Caco-2 (cell line): ENCODE measurements around the gene EMILIN1. TPM values are rescaled to one million over a fixed set of nuclear protein-coding genes. Genes with fewer than 3 reads are reported as not detected.

Experiments
- BruUV-seq: library from RNA; stranded (reverse); fragments of 400-500 nt; replicated peaks from 2 replicates; lab custom pipeline; 2021; lab: Mats Ljungman, UMichigan
- CTCF ChIA-PET: fragments of 300-600 bp; sonication (Branson Sonifier 250); formaldehyde crosslinking; loops from one replicate; lab custom pipeline; 2022; ENCODE audit warnings: antibody characterized with exemption; lab: Charles Lee
- POLR2A ChIA-PET: fragments of 300-600 bp; sonication (Branson Sonifier 250); formaldehyde crosslinking; loops from one replicate; lab custom pipeline; 2022; ENCODE audit warnings: antibody characterized with exemption; lab: Charles Lee
- DNase-seq, 2 experiments: peaks; one replicate each; pipeline versions ENCODE4 v3.0.0 to v3.0.0-alpha.2; 2020 to 2022
- H3K27me3 ChIP-seq: replicated peaks from 2 replicates; pipeline ENCODE4 v1.6.0; 2011; ENCODE audit warnings: low read length; ENCODE audit not compliant: control insufficient read depth, insufficient read depth
- H3K36me3 ChIP-seq: 2 replicates; pipeline ENCODE4 v1.5.1; 2011; ENCODE audit warnings: low read length; ENCODE audit not compliant: control insufficient read depth, insufficient read depth
- H3K4me1 ChIP-seq: fragments of 250-450 bp; sonication (Bioruptor Pico); 2 replicates; pipeline ENCODE4 v1.5.1; 2020; ENCODE audit warnings: mild to moderate bottlenecking
- H3K4me3 ChIP-seq: 2 replicates; pipeline ENCODE4 v1.5.1; 2011; ENCODE audit warnings: low read depth, mild to moderate bottlenecking, control low read depth, low read length
- H3K9me3 ChIP-seq: fragments of 250-450 bp; sonication (Bioruptor Pico); 2 replicates; pipeline ENCODE4 v1.5.1; 2020; ENCODE audit warnings: mild to moderate bottlenecking, moderate library complexity
- H3K27ac Mint-ChIP-seq: one replicate; pipeline ENCODE4 v1.8.0; 2022; ENCODE audit warnings: mixed read lengths; ENCODE audit not compliant: unreplicated experiment
- H3K27me3 Mint-ChIP-seq: one replicate; pipeline ENCODE4 v1.8.0; 2022; ENCODE audit warnings: mixed read lengths; ENCODE audit not compliant: insufficient read depth, unreplicated experiment
- H3K36me3 Mint-ChIP-seq: one replicate; pipeline ENCODE4 v1.8.0; 2022; ENCODE audit warnings: mild to moderate bottlenecking, mixed read lengths; ENCODE audit not compliant: insufficient read depth, unreplicated experiment
- H3K4me1 Mint-ChIP-seq: one replicate; pipeline ENCODE4 v1.8.0; 2022; ENCODE audit warnings: low read depth, mixed read lengths; ENCODE audit not compliant: unreplicated experiment
- H3K4me3 Mint-ChIP-seq: one replicate; pipeline ENCODE4 v1.8.0; 2022; ENCODE audit warnings: mild to moderate bottlenecking, moderate library complexity, mixed read lengths; ENCODE audit not compliant: unreplicated experiment
- H3K9me3 Mint-ChIP-seq: one replicate; pipeline ENCODE4 v1.8.0; 2022; ENCODE audit warnings: mixed read lengths; ENCODE audit not compliant: unreplicated experiment
- CTCF ChIP-seq, 2 experiments: fragments of 200-600 bp in 1 of 2; IDR thresholded peaks; 1 replicate in 1 of 2; 2 replicates in 1 of 2; pipeline versions ENCODE4 v1.5.1 to v1.8.0; 2011 to 2022; ENCODE audit warnings: antibody characterized with exemption in 1 of 2, control low read depth in 1 of 2, inconsistent platforms in 1 of 2, low read depth in 1 of 2, low read length in 1 of 2, mild to moderate bottlenecking in 1 of 2, moderate library complexity in 1 of 2; ENCODE audit not compliant: insufficient read depth in 1 of 2, severe bottlenecking in 1 of 2, unreplicated experiment in 1 of 2
- intact Hi-C: fragments of 100-400 bp; cut with micrococcal nuclease; formaldehyde crosslinking; loops from one replicate; pipeline ENCODE4 v1.10.0; 2022; ENCODE audit not compliant: unreplicated experiment
- total RNA-seq: library from RNA; stranded (reverse); gene quantifications from 2 replicates; pipeline ENCODE4 v1.2.3, GENCODE V29; 2022

EMILIN1 gene
- total RNA-seq, 1 experiment from 2014 or later = 0.43 TPM

DNA sequence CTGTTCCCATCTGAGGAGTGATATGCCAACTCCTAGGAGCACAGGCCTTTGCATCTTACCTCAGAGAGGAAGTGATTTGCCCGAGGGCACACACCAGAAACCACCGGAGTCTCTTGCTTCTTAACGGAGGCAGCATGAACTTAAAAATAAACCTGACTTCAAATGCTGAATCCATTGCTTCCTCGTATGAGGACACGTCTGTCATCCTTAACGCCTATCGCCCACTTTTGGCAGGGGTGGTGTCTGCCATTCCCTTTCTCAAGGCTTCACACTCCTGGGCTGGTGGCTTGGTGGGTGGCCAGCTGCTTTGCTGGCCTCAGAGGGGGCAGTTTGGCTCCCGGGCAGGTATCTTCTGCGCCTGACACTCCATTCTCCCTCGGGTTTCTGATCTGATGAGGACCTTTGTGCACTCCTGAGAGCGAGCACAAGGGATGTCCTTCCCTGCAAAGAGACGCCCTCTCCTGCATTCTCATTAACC, 57.1 kb downstream of the EMILIN1 start:
- Mint-ChIP-seq H3K9me3 (no peaks in the 10 kb centered on the region), H3K27me3 (no peaks in the 10 kb centered on the region), H3K4me1 (peaks cover 6% of the 10 kb centered on the region), H3K27ac (peak overlapping the region; percentile 93), H3K4me3 (peak overlapping the region; percentile 86), H3K36me3 (peaks cover 35% of the 10 kb centered on the region)
- intact Hi-C loops = loop anchor here (2.0 kb wide), 1 partner anchor 37 kb away; no protein-coding TSS in a partner anchor
- DNase-seq = no peak
- no peak overlapping the region for H3K4me3 ChIP-seq
- BruUV-seq = no TSS peak
- POLR2A ChIA-PET = interaction anchor here (0.7 kb wide), 1 partner anchor 40 kb away, joined by 4 read pairs; no protein-coding TSS in a partner anchor
- no peaks in the 10 kb centered on the region for H3K27me3 ChIP-seq
- TF ChIP-seq CTCF (IDR thresholded peaks at IDR 0.05; ENCODE audit: insufficient read depth in 1 of 2, low read depth in 1 of 2, low read length in 1 of 2, severe bottlenecking in 1 of 2, unreplicated experiment in 1 of 2) = no peak
- H3K36me3 ChIP-seq = no peaks in the 10 kb centered on the region; the same call in 1 of the 2 replicates
- peaks cover 5% of the 10 kb centered on the region; the same call in 1 of the 2 replicates for H3K4me1 ChIP-seq
- H3K9me3 ChIP-seq = no peaks in the 10 kb centered on the region
- CTCF ChIA-PET = interaction anchor here (0.7 to 1.4 kb wide), 2 partner anchors 52 to 157 kb away, joined by 3 to 4 read pairs; no protein-coding TSS in a partner anchor

Other genes starting within 250 kb of the EMILIN1 start
- 0.74 and 2.4 TPM in 2 replicates for gene DPYSL5, start 230.5 kb upstream of the EMILIN1 start, total RNA-seq
- gene MAPRE3, start 108.0 kb upstream of the EMILIN1 start, total RNA-seq = 4.9 and 5.7 TPM in 2 replicates
- 85.0 and 85.4 TPM in 2 replicates for gene TMEM214, start 45.6 kb upstream of the EMILIN1 start, total RNA-seq
- gene AGBL5, start 26.9 kb upstream of the EMILIN1 start, total RNA-seq = 31.4 and 34.1 TPM in 2 replicates
- gene OST4, start 7.0 kb upstream of the EMILIN1 start, total RNA-seq = 237 and 249 TPM in 2 replicates
- 7.9 and 9.3 TPM in 2 replicates for gene KHK, start 8.2 kb downstream of the EMILIN1 start, total RNA-seq
- gene CGREF1, start 40.5 kb downstream of the EMILIN1 start, total RNA-seq = 4.4 and 5.0 TPM in 2 replicates
- gene ABHD1, start 45.2 kb downstream of the EMILIN1 start, total RNA-seq = 0.18 and 0.23 TPM in 2 replicates
- 62.5 and 65.3 TPM in 2 replicates for gene PREB, start 56.0 kb downstream of the EMILIN1 start, total RNA-seq
- not detected in 2 replicates for gene PRR30, start 60.8 kb downstream of the EMILIN1 start, total RNA-seq
- gene TCF23, start 70.4 kb downstream of the EMILIN1 start, total RNA-seq = not detected in 2 replicates
- gene ATRAID, start 133.4 kb downstream of the EMILIN1 start, total RNA-seq = 150 and 157 TPM in 2 replicates
- gene SLC5A6, start 133.7 kb downstream of the EMILIN1 start, total RNA-seq = 93.7 and 98.2 TPM in 2 replicates
- gene CAD, start 138.8 kb downstream of the EMILIN1 start, total RNA-seq = 86.4 and 103 TPM in 2 replicates
- gene SLC30A3, start 184.4 kb downstream of the EMILIN1 start, total RNA-seq = 3.9 and 4.3 TPM in 2 replicates
- gene DNAJC5G, start 196.8 kb downstream of the EMILIN1 start, total RNA-seq = 0.25 and 0.51 TPM in 2 replicates
- gene TRIM54, start 203.8 kb downstream of the EMILIN1 start, total RNA-seq = 0.25 TPM in 1 of 2 replicates, not detected in the other
- gene UCN, start 229.8 kb downstream of the EMILIN1 start, total RNA-seq = 0.86 TPM in 1 of 2 replicates, not detected in the other
- gene MPV17, start 244.5 kb downstream of the EMILIN1 start, total RNA-seq = 43.4 and 50.6 TPM in 2 replicates